Esophagus squamous epithelium (tissue), 4 donors: ENCODE data around the gene IQCE.

Source experiments
- CTCF ChIP-seq, 6 experiments: fragments of 450-650 bp in 4 of 6; fragments of 200-600 bp in 2 of 6; sonication (generic) in 2 of 6; IDR thresholded peaks; one replicate each; pipeline ENCODE4 v1.5.1; 2016 to 2019; ENCODE audit warnings: antibody characterized with exemption in 6 of 6, mild to moderate bottlenecking in 4 of 6, moderate library complexity in 4 of 6
- POLR2A ChIP-seq, 4 donors: fragments of 450-650 bp; IDR thresholded peaks; one replicate each; pipeline ENCODE4 v1.6.1; 2017; ENCODE audit warnings: antibody characterized with exemption in 4 of 4, mild to moderate bottlenecking in 4 of 4, moderate library complexity in 3 of 4

DNA sequence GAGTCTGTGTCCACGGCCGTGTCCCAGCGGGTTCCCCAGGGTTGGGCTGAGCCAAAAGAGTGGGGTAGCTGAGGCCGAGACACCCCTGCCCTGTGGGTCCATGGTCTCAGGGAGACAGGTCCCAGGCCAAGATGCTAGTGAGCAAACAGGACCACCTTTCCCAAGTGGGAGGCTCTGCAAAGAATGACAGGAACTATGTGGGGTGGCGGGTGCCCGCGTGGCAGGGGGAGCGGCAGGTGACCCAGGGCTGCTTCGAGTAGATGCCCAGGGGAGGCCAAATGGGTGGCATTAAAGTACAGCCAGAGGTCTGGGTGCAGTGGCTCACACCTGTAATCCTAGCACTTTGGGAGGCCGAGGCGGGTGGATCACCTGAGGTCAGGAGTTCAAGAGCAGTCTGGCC, 91.2 kb downstream of the IQCE start:
- TF ChIP-seq POLR2A (IDR thresholded peaks at IDR 0.05): no peak
- TF ChIP-seq CTCF (IDR thresholded peaks at IDR 0.05): no peak
